ENCODE measurements around the gene NXF1. TPM values are rescaled to one million over a fixed set of nuclear protein-coding genes. Genes with fewer than 3 reads are reported as not detected.

NXF1 gene
- total and polyA plus RNA-seq, 10 of the 15 experiments (the other 5 are each of a cell fraction or from before 2014, with no cell fraction given) = 20.7 to 84.9 (median 40.6) TPM

DNA sequence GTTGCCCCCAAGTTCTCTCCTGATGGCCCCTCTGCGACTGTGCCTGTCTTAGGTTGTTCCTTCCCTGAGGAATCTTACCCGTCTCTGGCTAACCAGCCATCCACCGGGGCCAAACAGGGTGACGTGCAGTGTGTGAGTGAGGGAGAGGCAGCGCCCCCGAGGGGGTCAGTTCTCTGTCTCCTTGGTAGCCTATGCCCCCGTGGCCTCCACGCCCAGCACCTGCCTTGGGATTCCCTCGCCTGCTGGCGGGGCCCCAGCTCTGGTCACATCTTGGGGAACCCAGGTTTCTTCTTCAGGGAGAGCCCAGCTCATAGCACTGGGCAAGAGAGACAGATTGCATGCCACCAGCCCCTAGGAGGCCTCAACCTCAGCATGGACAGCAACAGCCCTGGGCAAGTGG lies 5.8 kb downstream of the NXF1 start:
- POLR2A ChIA-PET = interaction anchor here (0.5 kb wide), 1 partner anchor 13 kb away, joined by 3 read pairs; no protein-coding TSS in a partner anchor
- no peaks in the 10 kb centered on the region for H3K9me3 ChIP-seq (replicated peaks; ENCODE audit: control insufficient read depth, insufficient read depth, low read length)
- no peak for ATAC-seq
- peaks cover 13% of the 10 kb centered on the region for H3K79me2 ChIP-seq (ENCODE audit: control insufficient read depth, insufficient read depth, low read length)
- intact Hi-C loops (cut with micrococcal nuclease; ENCODE audit: unreplicated experiment) (no loop called here), in situ Hi-C loops (cut with MboI) (no loop called here)
- no TSS peak for BruUV-seq (replicated peaks)
- H3K4me3 ChIP-seq = no peak overlapping the region
- TF ChIP-seq SPI1 (IDR thresholded peaks at IDR 0.05; ENCODE audit: borderline replicate concordance, insufficient read depth, low read depth, low read length) (no peak), NFYB (IDR thresholded peaks at IDR 0.05; ENCODE audit: insufficient read depth, low read depth, low read length) (no peak), CHD2 (IDR thresholded peaks at IDR 0.05; ENCODE audit: borderline replicate concordance, low read depth, low read length) (no peak), MYC (IDR thresholded peaks at IDR 0.05; ENCODE audit: insufficient read depth, insufficient read length, insufficient replicate concordance, low read length, severe bottlenecking) (no peak), ZNF217 (IDR thresholded peaks at IDR 0.05) (no peak), NFIC (IDR thresholded peaks at IDR 0.05; ENCODE audit: low read depth, low read length) (no peak), TCF12 (IDR thresholded peaks at IDR 0.05; ENCODE audit: low read depth, low read length) (no peak), MXI1 (IDR thresholded peaks at IDR 0.05; ENCODE audit: low read depth, low read length) (no peak), RAD51 (IDR thresholded peaks at IDR 0.05) (no peak), TARDBP (IDR thresholded peaks at IDR 0.05; ENCODE audit: borderline replicate concordance) (no peak), PML (IDR thresholded peaks at IDR 0.05; ENCODE audit: low read length) (no peak), CHD1 (IDR thresholded peaks at IDR 0.05; ENCODE audit: low read depth, low read length) (no peak), FOXM1 (IDR thresholded peaks at IDR 0.05; ENCODE audit: low read depth, low read length) (no peak), SMARCA5 (IDR thresholded peaks at IDR 0.05) (no peak)
- TF ChIP-seq, protein P1, sequence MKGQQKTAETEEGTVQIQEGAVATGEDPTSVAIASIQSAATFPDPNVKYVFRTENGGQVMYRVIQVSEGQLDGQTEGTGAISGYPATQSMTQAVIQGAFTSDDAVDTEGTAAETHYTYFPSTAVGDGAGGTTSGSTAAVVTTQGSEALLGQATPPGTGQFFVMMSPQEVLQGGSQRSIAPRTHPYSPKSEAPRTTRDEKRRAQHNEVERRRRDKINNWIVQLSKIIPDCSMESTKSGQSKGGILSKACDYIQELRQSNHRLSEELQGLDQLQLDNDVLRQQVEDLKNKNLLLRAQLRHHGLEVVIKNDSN (IDR thresholded peaks at IDR 0.05; ENCODE audit: borderline replicate concordance, extremely low read length, insufficient read depth, low read depth, low read length) = no peak
- TF ChIP-seq, protein P2, sequence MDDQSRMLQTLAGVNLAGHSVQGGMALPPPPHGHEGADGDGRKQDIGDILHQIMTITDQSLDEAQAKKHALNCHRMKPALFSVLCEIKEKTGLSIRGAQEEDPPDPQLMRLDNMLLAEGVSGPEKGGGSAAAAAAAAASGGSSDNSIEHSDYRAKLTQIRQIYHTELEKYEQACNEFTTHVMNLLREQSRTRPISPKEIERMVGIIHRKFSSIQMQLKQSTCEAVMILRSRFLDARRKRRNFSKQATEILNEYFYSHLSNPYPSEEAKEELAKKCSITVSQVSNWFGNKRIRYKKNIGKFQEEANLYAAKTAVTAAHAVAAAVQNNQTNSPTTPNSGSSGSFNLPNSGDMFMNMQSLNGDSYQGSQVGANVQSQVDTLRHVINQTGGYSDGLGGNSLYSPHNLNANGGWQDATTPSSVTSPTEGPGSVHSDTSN (IDR thresholded peaks at IDR 0.05; ENCODE audit: insufficient replicate concordance, low read depth, low read length) = no peak
- no peak for DNase-seq (ENCODE audit: low read depth, low spot score)
- no peak overlapping the region for H3K27ac ChIP-seq (ENCODE audit: control insufficient read depth, insufficient read depth)
- WGBS (ENCODE audit: insufficient coverage, insufficient replicate concordance, low lambda C conversion rate, missing lambda C conversion rate) = 82% methylated on average over 9 of the region's 10 CpGs
- no peak overlapping the region for H2AFZ ChIP-seq (ENCODE audit: control insufficient read depth, low read depth, low read length)
- no peak overlapping the region for H3K4me2 ChIP-seq (ENCODE audit: control insufficient read depth, insufficient read depth)
- SMC1A ChIA-PET (ENCODE audit: uncharacterized antibody, unreplicated experiment) = no interaction called here
- peaks cover 6% of the 10 kb centered on the region; the same call in 1 of the 2 replicates for H3K4me1 ChIP-seq (ENCODE audit: control insufficient read depth, insufficient read depth, low read length)
- peaks cover 27 to 43% of the 10 kb centered on the region in 2 experiments for H3K36me3 ChIP-seq (ENCODE audit: control insufficient read depth in 2 of 2, insufficient read depth in 2 of 2, low read length in 1 of 2)
- H3K9ac ChIP-seq (ENCODE audit: control insufficient read depth, insufficient read depth, low read length) = no peak overlapping the region
- FAIRE-seq = no peak
- CTCF ChIA-PET = interaction anchor here (1.5 kb wide), 1 partner anchor 9 kb away, joined by 3 read pairs; no protein-coding TSS in a partner anchor
- RAD21 ChIA-PET (ENCODE audit: unreplicated experiment) = no interaction called here
- H3K27me3 ChIP-seq (replicated peaks in 1 of 2; ENCODE audit: control insufficient read depth in 2 of 2, insufficient read depth in 2 of 2, low read length in 1 of 2) = no peaks in the 10 kb centered on the region
- H4K20me1 ChIP-seq (ENCODE audit: control insufficient read depth, insufficient read depth) = no peaks in the 10 kb centered on the region
